ENCODE results near the gene ATXN7L2.

The ATXN7L2 gene

DNA sequence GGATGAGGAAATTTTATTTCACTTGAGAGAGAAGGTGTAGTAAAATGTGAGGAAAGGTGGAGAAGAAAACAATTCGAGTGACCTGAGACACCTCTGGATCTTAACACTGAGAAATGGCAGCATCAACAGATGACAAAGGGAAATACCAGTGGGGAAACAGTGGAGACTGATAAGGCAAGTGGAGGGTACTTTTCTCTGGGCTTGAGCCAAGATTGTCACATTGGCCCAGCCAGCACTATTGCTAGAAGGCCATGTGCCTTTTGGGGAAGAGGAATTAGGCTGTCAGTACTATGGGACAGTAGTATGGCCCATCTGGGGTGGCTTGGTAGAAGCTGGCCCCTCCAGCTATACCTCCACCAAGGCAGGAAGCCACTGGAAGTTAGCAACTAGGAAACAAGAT lies 9.0 kb upstream of the ATXN7L2 start:
- H3K4me1 ChIP-seq (ENCODE audit: insufficient read depth, low read length, severe bottlenecking), result no peaks in the 10 kb centered on the region
- H3K9ac ChIP-seq (ENCODE audit: low read length), result no peak overlapping the region
- no peak overlapping the region for H3K27ac ChIP-seq (ENCODE audit: low read depth, low read length, poor library complexity, severe bottlenecking)
- no peak overlapping the region for H3K4me3 ChIP-seq (ENCODE audit: low read depth, low read length, poor library complexity, severe bottlenecking)
- no peak overlapping the region for H2AFZ ChIP-seq (ENCODE audit: low read length)
- H3K9me2 ChIP-seq (ENCODE audit: low read depth, low read length), result no peaks in the 10 kb centered on the region
- H3K79me2 ChIP-seq (ENCODE audit: insufficient read depth, low read length), result no peaks in the 10 kb centered on the region
- H3K4me2 ChIP-seq (ENCODE audit: low read length), result no peak overlapping the region
- H3K9me3 ChIP-seq (ENCODE audit: low read length), result no peaks in the 10 kb centered on the region
- no peaks in the 10 kb centered on the region for H3K36me3 ChIP-seq (ENCODE audit: insufficient read depth, low read length)
- no peaks in the 10 kb centered on the region for H3F3A ChIP-seq (ENCODE audit: insufficient read depth, low read length)
- H4K20me1 ChIP-seq (ENCODE audit: insufficient read depth, low read length), result no peaks in the 10 kb centered on the region
- no peaks in the 10 kb centered on the region for H3K27me3 ChIP-seq (ENCODE audit: insufficient read depth, low read length)
- TF ChIP-seq, protein P1, sequence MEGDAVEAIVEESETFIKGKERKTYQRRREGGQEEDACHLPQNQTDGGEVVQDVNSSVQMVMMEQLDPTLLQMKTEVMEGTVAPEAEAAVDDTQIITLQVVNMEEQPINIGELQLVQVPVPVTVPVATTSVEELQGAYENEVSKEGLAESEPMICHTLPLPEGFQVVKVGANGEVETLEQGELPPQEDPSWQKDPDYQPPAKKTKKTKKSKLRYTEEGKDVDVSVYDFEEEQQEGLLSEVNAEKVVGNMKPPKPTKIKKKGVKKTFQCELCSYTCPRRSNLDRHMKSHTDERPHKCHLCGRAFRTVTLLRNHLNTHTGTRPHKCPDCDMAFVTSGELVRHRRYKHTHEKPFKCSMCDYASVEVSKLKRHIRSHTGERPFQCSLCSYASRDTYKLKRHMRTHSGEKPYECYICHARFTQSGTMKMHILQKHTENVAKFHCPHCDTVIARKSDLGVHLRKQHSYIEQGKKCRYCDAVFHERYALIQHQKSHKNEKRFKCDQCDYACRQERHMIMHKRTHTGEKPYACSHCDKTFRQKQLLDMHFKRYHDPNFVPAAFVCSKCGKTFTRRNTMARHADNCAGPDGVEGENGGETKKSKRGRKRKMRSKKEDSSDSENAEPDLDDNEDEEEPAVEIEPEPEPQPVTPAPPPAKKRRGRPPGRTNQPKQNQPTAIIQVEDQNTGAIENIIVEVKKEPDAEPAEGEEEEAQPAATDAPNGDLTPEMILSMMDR (IDR thresholded peaks at IDR 0.05; ENCODE audit: low read length), result no peak
- TF ChIP-seq EZH2 (IDR thresholded peaks at IDR 0.05; ENCODE audit: borderline replicate concordance, low read length), result no peak

DNA sequence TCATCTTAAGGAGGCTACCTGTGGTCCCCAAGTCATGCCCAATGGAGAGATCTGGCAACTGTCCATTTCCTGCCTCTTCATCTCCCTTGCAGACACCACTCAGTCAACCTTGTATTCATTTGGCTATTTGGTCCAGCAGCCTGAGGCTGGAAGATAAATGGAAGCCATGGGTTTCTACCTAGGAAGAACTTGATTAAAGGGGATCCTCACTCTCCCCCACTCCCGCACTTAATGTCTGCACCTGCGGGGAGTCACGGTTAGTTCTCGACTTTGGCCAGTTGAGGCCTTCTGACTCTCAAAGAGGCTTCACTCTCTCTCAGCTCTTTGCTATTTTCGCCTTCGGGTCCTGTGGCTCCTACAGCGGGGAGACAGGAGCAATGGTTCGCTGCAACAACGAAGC lies 8.4 kb upstream of the ATXN7L2 start:
- Histone ChIP-seq H4K20me1 (ENCODE audit: insufficient read depth, low read length) (no peaks in the 10 kb centered on the region), H3K4me1 (ENCODE audit: insufficient read depth, low read length, severe bottlenecking) (no peaks in the 10 kb centered on the region), H3K9ac (ENCODE audit: low read length) (no peak overlapping the region), H3K9me2 (ENCODE audit: low read depth, low read length) (no peaks in the 10 kb centered on the region), H3K4me2 (ENCODE audit: low read length) (no peak overlapping the region), H3K4me3 (ENCODE audit: low read depth, low read length, poor library complexity, severe bottlenecking) (no peak overlapping the region), H2AFZ (ENCODE audit: low read length) (no peak overlapping the region), H3F3A (ENCODE audit: insufficient read depth, low read length) (no peaks in the 10 kb centered on the region), H3K9me3 (ENCODE audit: low read length) (no peaks in the 10 kb centered on the region), H3K27me3 (ENCODE audit: insufficient read depth, low read length) (no peaks in the 10 kb centered on the region), H3K36me3 (ENCODE audit: insufficient read depth, low read length) (no peaks in the 10 kb centered on the region), H3K79me2 (ENCODE audit: insufficient read depth, low read length) (no peaks in the 10 kb centered on the region), H3K27ac (ENCODE audit: low read depth, low read length, poor library complexity, severe bottlenecking) (no peak overlapping the region)
- TF ChIP-seq, protein P1 (IDR thresholded peaks at IDR 0.05; ENCODE audit: low read length), result no peak
- TF ChIP-seq EZH2 (IDR thresholded peaks at IDR 0.05; ENCODE audit: borderline replicate concordance, low read length), result no peak

DNA sequence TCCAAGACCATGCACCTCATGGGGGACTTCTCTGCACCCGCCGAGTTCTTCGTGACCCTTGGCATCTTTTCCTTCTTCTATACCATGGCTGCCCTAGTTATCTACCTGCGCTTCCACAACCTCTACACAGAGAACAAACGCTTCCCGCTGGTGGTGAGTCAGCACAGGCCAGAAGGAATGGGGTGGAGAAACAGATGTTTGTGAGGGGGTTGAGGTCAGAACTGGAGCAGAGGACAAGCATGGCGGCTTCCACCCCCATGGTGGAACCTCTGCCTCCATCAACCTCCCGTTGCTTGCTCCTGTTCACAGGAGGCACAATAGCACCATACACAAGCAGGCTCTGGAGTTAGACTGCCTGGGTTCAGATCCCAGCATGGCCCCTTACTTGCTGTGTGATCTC lies 6.9 kb upstream of the ATXN7L2 start:
- H2AFZ ChIP-seq (ENCODE audit: low read length), result no peak overlapping the region

More for the DNA sequence above, 6.9 kb upstream of the ATXN7L2 start:
- H3K79me2 ChIP-seq (ENCODE audit: insufficient read depth, low read length), result no peaks in the 10 kb centered on the region
- H3K27ac ChIP-seq (ENCODE audit: low read depth, low read length, poor library complexity, severe bottlenecking), result no peak overlapping the region
- no peaks in the 10 kb centered on the region for H3K4me1 ChIP-seq (ENCODE audit: insufficient read depth, low read length, severe bottlenecking)
- no peaks in the 10 kb centered on the region for H4K20me1 ChIP-seq (ENCODE audit: insufficient read depth, low read length)
- no peaks in the 10 kb centered on the region for H3K27me3 ChIP-seq (ENCODE audit: insufficient read depth, low read length)
- H3K4me3 ChIP-seq (ENCODE audit: low read depth, low read length, poor library complexity, severe bottlenecking), result no peak overlapping the region
- H3K4me2 ChIP-seq (ENCODE audit: low read length), result no peak overlapping the region
- no peaks in the 10 kb centered on the region for H3K36me3 ChIP-seq (ENCODE audit: insufficient read depth, low read length)
- H3K9ac ChIP-seq (ENCODE audit: low read length), result no peak overlapping the region
- H3K9me2 ChIP-seq (ENCODE audit: low read depth, low read length), result no peaks in the 10 kb centered on the region
- no peaks in the 10 kb centered on the region for H3F3A ChIP-seq (ENCODE audit: insufficient read depth, low read length)
- no peaks in the 10 kb centered on the region for H3K9me3 ChIP-seq (ENCODE audit: low read length)
- TF ChIP-seq, protein P1 (IDR thresholded peaks at IDR 0.05; ENCODE audit: low read length), result no peak
- TF ChIP-seq EZH2 (IDR thresholded peaks at IDR 0.05; ENCODE audit: borderline replicate concordance, low read length), result no peak
